ENCODE data around the gene FAM167B. TPM values are rescaled to one million over a fixed set of nuclear protein-coding genes. Genes with fewer than 3 reads are reported as not detected.

Gene FAM167B
- total RNA-seq = 0.30 and 0.50 TPM in 2 replicates

GRCh38 chr1:32246888-32247273 is at the start of gene FAM167B:
TSS of gene FAM167B (plus strand) at chr1:32247222. CDS start at chr1:32247422, 200 bp downstream.

GRCh38 chr1:32200226-32201010 is 46.6 kb upstream of the FAM167B start, which contains the start of gene CCDC28B:
TSS of gene CCDC28B (plus strand) at chr1:32200595. CDS start at chr1:32201936, 1,341 bp downstream.

GRCh38 chr1:32205401-32206370 is 41.3 kb upstream of the FAM167B start, which contains the start of gene IQCC:
TSS of gene IQCC (plus strand) at chr1:32205671. CDS start at chr1:32205682, 11 bp downstream.

GRCh38 chr1:32208891-32209328 is 38.1 kb upstream of the FAM167B start, which contains the start of gene DCDC2B:
TSS of gene DCDC2B (plus strand) at chr1:32209089. CDS start at chr1:32209094, 5 bp downstream.

GRCh38 chr1:32221980-32222755 is 24.9 kb upstream of the FAM167B start, which contains the start of the genes EIF3I and TMEM234:
TSS of gene EIF3I (plus strand) at chr1:32222407. CDS start at chr1:32222442, 35 bp downstream.
TSS of gene TMEM234 (minus strand) at chr1:32222353. CDS start at chr1:32222322, 31 bp downstream.

GRCh38 chr1:32250893-32251716 is 4.1 kb downstream of the FAM167B start, which contains the start of gene LCK:
TSS of gene LCK (plus strand) at chr1:32251265. CDS start at chr1:32274330, 23,065 bp downstream.

GRCh38 chr1:32291708-32292538 is 44.9 kb downstream of the FAM167B start, which contains the start of gene HDAC1:
TSS of gene HDAC1 (plus strand) at chr1:32292083. CDS start at chr1:32292170, 87 bp downstream.

Other genes with a start within 250 kb of the FAM167B start
- gene KHDRBS1, start 233.4 kb upstream of the FAM167B start, total RNA-seq = 101 and 105 TPM in 2 replicates
- 4.9 and 7.7 TPM in 2 replicates for gene TMEM39B, start 174.3 kb upstream of the FAM167B start, total RNA-seq
- 30.6 and 33.8 TPM in 2 replicates for gene KPNA6, start 139.2 kb upstream of the FAM167B start, total RNA-seq
- 55.9 and 58.0 TPM in 2 replicates for gene TXLNA, start 67.5 kb upstream of the FAM167B start, total RNA-seq
- 16.0 and 16.8 TPM in 2 replicates for gene CCDC28B, start 46.6 kb upstream of the FAM167B start, total RNA-seq
- 2.9 and 3.3 TPM in 2 replicates for gene IQCC, start 41.6 kb upstream of the FAM167B start, total RNA-seq
- gene DCDC2B, start 38.1 kb upstream of the FAM167B start, total RNA-seq = not detected in 2 replicates
- gene TMEM234, start 24.9 kb upstream of the FAM167B start, total RNA-seq = 8.2 and 11.9 TPM in 2 replicates
- 370 and 402 TPM in 2 replicates for gene EIF3I, start 24.8 kb upstream of the FAM167B start, total RNA-seq
- not detected in 2 replicates for gene LCK, start 4.0 kb downstream of the FAM167B start, total RNA-seq
- 53.1 and 56.5 TPM in 2 replicates for gene HDAC1, start 44.9 kb downstream of the FAM167B start, total RNA-seq
- 94.5 and 103 TPM in 2 replicates for gene MARCKSL1, start 89.0 kb downstream of the FAM167B start, total RNA-seq
- gene FAM229A, start 115.3 kb downstream of the FAM167B start, total RNA-seq = 1.0 and 1.9 TPM in 2 replicates
- under 0.01 TPM in 1 of 2 replicates, not detected in the other for gene TSSK3, start 115.3 kb downstream of the FAM167B start, total RNA-seq
- gene BSDC1, start 147.2 kb downstream of the FAM167B start, total RNA-seq = 45.6 and 53.1 TPM in 2 replicates
- not detected in 2 replicates for gene ZBTB8B, start 217.8 kb downstream of the FAM167B start, total RNA-seq

All from bronchus fibroblast of lung (primary cell).